Activated CD4-positive, CD25-positive, alpha-beta regulatory T cell treated with anti-CD3 and anti-CD28 coated beads, Interleukin-2, amount 50 U/mL, for 24 hours (primary cell): ENCODE data around the gene TUSC1.
"Not testable (repeated sequence)": the region's sequence is repeated elsewhere in the genome, so short reads cannot be mapped to it uniquely, and the experiment has no call there.

Experiments used
- ATAC-seq, 2 donors: fragments of 150-1000 bp; cut with Tn5 transposase; one replicate each; pipeline ENCODE4 v1.10.0; 2021; ENCODE audit warnings: mild to moderate bottlenecking in 1 of 2, moderate library complexity in 1 of 2

The TUSC1 gene

GRCh38 chr9:25678147-25678666 lies at the start of gene TUSC1:
Gene TUSC1 (minus strand): TSS chr9:25678444. CDS start chr9:25678312, 132 bp downstream.
- peak; percentile 13 to 48 for ATAC-seq

- no peak for ATAC-seq
These were observed 48.7 kb upstream of the TUSC1 start for GRCh38 chr9:25726871-25727410.

GRCh38 chr9:25724424-25724823 lies 46.2 kb upstream of the TUSC1 start:
- ATAC-seq: no peak

- ATAC-seq: no peak
These were observed 38.1 kb upstream of the TUSC1 start for GRCh38 chr9:25716220-25716872.

GRCh38 chr9:25709941-25710340 lies 31.7 kb upstream of the TUSC1 start:
- no peak for ATAC-seq

GRCh38 chr9:25704800-25705199 lies 26.6 kb upstream of the TUSC1 start:
- ATAC-seq: no peak

- no peak for ATAC-seq
These were observed 25.6 kb upstream of the TUSC1 start for GRCh38 chr9:25703701-25704357.

GRCh38 chr9:25702536-25702935 lies 24.3 kb upstream of the TUSC1 start:
- no peak for ATAC-seq

GRCh38 chr9:25700899-25701298 lies 22.7 kb upstream of the TUSC1 start:
- not testable (repeated sequence) for ATAC-seq

GRCh38 chr9:25700430-25700829 lies 22.2 kb upstream of the TUSC1 start:
- no peak for ATAC-seq

GRCh38 chr9:25691786-25692185 lies 13.5 kb upstream of the TUSC1 start:
- ATAC-seq: no peak

- ATAC-seq: no peak
These were observed 6.1 kb upstream of the TUSC1 start for GRCh38 chr9:25684321-25684720.

GRCh38 chr9:25681266-25681665 lies 3.0 kb upstream of the TUSC1 start:
- no peak for ATAC-seq

GRCh38 chr9:25678846-25679360 lies 659 bp upstream of the TUSC1 start:
- ATAC-seq: no peak

GRCh38 chr9:25677301-25678146 lies 720 bp downstream of the TUSC1 start:
- ATAC-seq: peak in 1 of 2 donors; percentile 41

GRCh38 chr9:25675858-25676257 lies 2.4 kb downstream of the TUSC1 start:
- ATAC-seq: not testable (repeated sequence)

- no peak for ATAC-seq
These were observed 19.7 kb downstream of the TUSC1 start for GRCh38 chr9:25658571-25658970.

GRCh38 chr9:25654417-25654816 lies 23.8 kb downstream of the TUSC1 start:
- no peak for ATAC-seq

GRCh38 chr9:25648116-25648515 lies 30.1 kb downstream of the TUSC1 start:
- ATAC-seq: no peak

- ATAC-seq: no peak
These were observed 42.2 kb downstream of the TUSC1 start for GRCh38 chr9:25636026-25636425.

- no peak for ATAC-seq
These were observed 49.0 kb downstream of the TUSC1 start for GRCh38 chr9:25629231-25629630.
